ENCODE measurements around the gene MTREX. TPM values are rescaled to one million over a fixed set of nuclear protein-coding genes. Genes with fewer than 3 reads are reported as not detected.
A peak's percentile ranks its signal among the peaks of the same experiment; 100 is the strongest.

MTREX gene
- total and polyA plus RNA-seq, 7 donors = 11.3 to 76.7 (median 59.0) TPM

GRCh38 chr5:55407059-55407684, 99.4 kb downstream of the MTREX start:
- Histone ChIP-seq H3K4me1 (peaks cover 0 to 7% (median 3%) of the 10 kb centered on the region in 4 donors), H3K9me3 (no peaks in the 10 kb centered on the region), H3K36me3 (peaks cover 0 to 58% (median 2%) of the 10 kb centered on the region in 4 donors), H3K4me3 (no peak overlapping the region), H3K27me3 (no peaks in the 10 kb centered on the region), H3K27ac (no peak overlapping the region)
- intact Hi-C loops (cut with DNase I) = loop anchor here (1.0 to 5.0 kb wide), 3 partner anchors 105 to 284 kb away; partner anchors contain the start of gene PLPP1
- no peak for DNase-seq
- 30 to 48% methylated on average over 1 of the region's 1 CpG for WGBS, 2 donors
- TF ChIP-seq EP300 (IDR thresholded peaks at IDR 0.05) = no peak
- no peak for TF ChIP-seq POLR2A (IDR thresholded peaks at IDR 0.05)
- TF ChIP-seq POLR2AphosphoS5 (IDR thresholded peaks at IDR 0.05) = no peak
- TF ChIP-seq CTCF (IDR thresholded peaks at IDR 0.05) = peak; percentile 59 to 78 (median 62)

GRCh38 chr5:55407984-55408383, 100.2 kb downstream of the MTREX start:
- intact Hi-C loops (cut with DNase I) = loop anchor here (1.0 to 5.0 kb wide), 3 partner anchors 104 to 283 kb away; partner anchors contain the start of gene PLPP1
- Histone ChIP-seq H3K27ac (no peak overlapping the region), H3K27me3 (no peaks in the 10 kb centered on the region), H3K36me3 (peaks cover 0 to 58% (median under 1%) of the 10 kb centered on the region in 4 donors), H3K9me3 (no peaks in the 10 kb centered on the region), H3K4me3 (no peak overlapping the region), H3K4me1 (peaks cover 0 to 7% (median 3%) of the 10 kb centered on the region in 4 donors)
- 74 to 93% methylated on average over 3 of the region's 3 CpGs for WGBS, 2 donors
- no peak for TF ChIP-seq CTCF (IDR thresholded peaks at IDR 0.05)
- no peak for TF ChIP-seq POLR2AphosphoS5 (IDR thresholded peaks at IDR 0.05)
- no peak for TF ChIP-seq POLR2A (IDR thresholded peaks at IDR 0.05)
- no peak for TF ChIP-seq EP300 (IDR thresholded peaks at IDR 0.05)
- no peak for DNase-seq

GRCh38 chr5:55409775-55410174, 102.0 kb downstream of the MTREX start:
- no peaks in the 10 kb centered on the region for H3K27me3 ChIP-seq
- peaks cover 0 to 44% (median 0%) of the 10 kb centered on the region in 4 donors for H3K36me3 ChIP-seq
- no peak overlapping the region for H3K27ac ChIP-seq
- peaks cover 0 to 7% (median 3%) of the 10 kb centered on the region in 4 donors for H3K4me1 ChIP-seq
- TF ChIP-seq CTCF (IDR thresholded peaks at IDR 0.05) (no peak), POLR2A (IDR thresholded peaks at IDR 0.05) (no peak), EP300 (IDR thresholded peaks at IDR 0.05) (no peak), POLR2AphosphoS5 (IDR thresholded peaks at IDR 0.05) (no peak)
- WGBS, 2 donors = 98 to 100% methylated on average over 1 of the region's 1 CpG
- intact Hi-C loops (cut with DNase I) = loop anchor here (5.0 kb wide), 2 partner anchors 103 to 123 kb away; partner anchors contain the start of gene PLPP1
- DNase-seq = no peak
- no peaks in the 10 kb centered on the region for H3K9me3 ChIP-seq
- no peak overlapping the region for H3K4me3 ChIP-seq

DNA sequence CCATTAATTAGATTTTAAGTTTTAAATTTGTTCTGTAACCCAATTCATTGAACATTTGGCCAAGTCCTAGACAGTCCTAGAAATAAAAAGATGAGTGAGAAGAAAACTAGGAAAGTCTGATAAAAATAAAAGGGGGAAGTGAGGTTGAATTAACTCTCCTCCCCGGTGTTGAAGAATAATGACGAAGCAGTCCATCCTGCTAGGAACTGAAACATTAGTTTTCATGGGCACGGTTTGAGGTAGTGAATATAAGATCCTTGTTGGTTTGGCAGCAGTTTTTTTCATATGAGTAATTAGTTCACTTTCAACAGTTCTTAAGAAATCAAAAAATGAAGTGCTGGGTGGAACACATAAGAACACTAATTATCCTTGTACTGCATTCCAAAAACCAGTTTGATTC, 103.1 kb downstream of the MTREX start:
- Histone ChIP-seq H3K27ac (no peak overlapping the region), H3K27me3 (no peaks in the 10 kb centered on the region), H3K36me3 (peaks cover 0 to 35% (median 0%) of the 10 kb centered on the region in 4 donors), H3K4me3 (no peak overlapping the region), H3K9me3 (no peaks in the 10 kb centered on the region), H3K4me1 (peaks cover 0 to 12% (median 3%) of the 10 kb centered on the region in 4 donors)
- 68 to 89% methylated on average over 3 of the region's 3 CpGs for WGBS, 2 donors
- intact Hi-C loops (cut with DNase I) = no loop called here
- TF ChIP-seq EP300 (IDR thresholded peaks at IDR 0.05) (no peak), POLR2AphosphoS5 (IDR thresholded peaks at IDR 0.05) (no peak), POLR2A (IDR thresholded peaks at IDR 0.05) (no peak), CTCF (IDR thresholded peaks at IDR 0.05) (no peak)
- no peak for DNase-seq
